GM12872 (cell line): Measurements from ENCODE around the gene MARS1.

Experiments
- CTCF ChIP-seq: IDR thresholded peaks from 3 replicates; pipeline ENCODE4 v1.5.1; 2011; ENCODE audit warnings: low read depth, mild to moderate bottlenecking, low read length, moderate library complexity; ENCODE audit not compliant: insufficient read depth

Gene MARS1

DNA sequence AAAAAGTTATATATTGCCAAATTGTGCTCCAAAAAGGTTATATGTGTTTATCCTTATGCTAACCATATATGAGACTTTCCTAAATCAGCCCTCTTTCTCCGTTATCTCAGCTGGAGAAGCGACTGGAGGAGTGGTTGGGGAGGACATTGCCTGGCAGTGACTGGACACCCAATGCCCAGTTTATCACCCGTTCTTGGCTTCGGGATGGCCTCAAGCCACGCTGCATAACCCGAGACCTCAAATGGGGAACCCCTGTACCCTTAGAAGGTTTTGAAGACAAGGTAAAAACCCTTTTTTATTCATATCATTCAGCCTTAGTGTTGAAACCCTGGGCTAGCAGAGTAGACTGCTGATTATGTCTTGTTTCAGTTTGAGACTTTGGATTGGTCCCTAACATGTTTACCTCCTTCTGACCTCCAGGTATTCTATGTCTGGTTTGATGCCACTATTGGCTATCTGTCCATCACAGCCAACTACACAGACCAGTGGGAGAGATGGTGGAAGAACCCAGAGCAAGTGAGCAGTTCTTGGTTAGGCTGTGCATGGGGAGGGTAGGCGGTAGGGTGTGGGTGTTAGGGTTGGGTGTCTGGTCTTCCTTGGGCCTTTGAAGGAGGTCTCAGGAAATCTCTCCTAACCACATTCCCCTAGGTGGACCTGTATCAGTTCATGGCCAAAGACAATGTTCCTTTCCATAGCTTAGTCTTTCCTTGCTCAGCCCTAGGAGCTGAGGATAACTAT lies 23.9 kb downstream of the MARS1 start:
- no peak for TF ChIP-seq CTCF

DNA sequence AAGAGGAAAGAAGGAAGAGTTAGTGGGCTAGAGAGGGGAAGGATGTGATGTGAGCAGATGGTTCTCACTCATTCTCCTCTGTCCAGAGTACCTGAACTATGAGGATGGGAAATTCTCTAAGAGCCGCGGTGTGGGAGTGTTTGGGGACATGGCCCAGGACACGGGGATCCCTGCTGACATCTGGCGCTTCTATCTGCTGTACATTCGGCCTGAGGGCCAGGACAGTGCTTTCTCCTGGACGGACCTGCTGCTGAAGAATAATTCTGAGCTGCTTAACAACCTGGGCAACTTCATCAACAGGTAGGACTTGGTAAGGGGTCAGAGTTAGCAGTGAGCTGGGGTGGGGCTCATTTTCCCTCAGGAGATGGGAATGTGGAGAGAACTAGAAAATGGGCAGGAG lies 24.8 kb downstream of the MARS1 start:
- no peak for TF ChIP-seq CTCF

DNA sequence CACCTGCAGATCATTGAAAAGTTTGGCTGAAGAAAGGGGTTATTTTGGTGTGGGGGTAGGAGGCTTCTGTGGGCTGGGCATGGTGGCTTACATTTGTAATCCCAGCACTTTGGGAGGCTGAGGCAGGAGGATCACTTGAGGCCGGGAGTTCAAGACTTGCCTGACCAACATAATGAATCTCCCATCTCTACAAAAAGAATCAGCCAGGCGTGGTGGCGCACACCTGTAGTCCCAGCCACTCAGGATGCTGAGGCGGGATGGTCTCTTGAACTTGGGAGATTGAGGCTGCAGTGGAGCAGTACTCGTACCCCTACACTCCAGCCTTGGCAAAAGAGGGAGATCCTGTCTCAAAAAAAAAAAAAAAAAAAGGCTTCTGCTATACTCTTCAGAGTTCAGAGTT lies 25.4 kb downstream of the MARS1 start:
- no peak for TF ChIP-seq CTCF

- no peak for TF ChIP-seq CTCF
Measured at GRCh38 chr12:57514720-57515407, 27.0 kb downstream of the MARS1 start.

GRCh38 chr12:57515408-57515933 lies 27.6 kb downstream of the MARS1 start:
- no peak for TF ChIP-seq CTCF

DNA sequence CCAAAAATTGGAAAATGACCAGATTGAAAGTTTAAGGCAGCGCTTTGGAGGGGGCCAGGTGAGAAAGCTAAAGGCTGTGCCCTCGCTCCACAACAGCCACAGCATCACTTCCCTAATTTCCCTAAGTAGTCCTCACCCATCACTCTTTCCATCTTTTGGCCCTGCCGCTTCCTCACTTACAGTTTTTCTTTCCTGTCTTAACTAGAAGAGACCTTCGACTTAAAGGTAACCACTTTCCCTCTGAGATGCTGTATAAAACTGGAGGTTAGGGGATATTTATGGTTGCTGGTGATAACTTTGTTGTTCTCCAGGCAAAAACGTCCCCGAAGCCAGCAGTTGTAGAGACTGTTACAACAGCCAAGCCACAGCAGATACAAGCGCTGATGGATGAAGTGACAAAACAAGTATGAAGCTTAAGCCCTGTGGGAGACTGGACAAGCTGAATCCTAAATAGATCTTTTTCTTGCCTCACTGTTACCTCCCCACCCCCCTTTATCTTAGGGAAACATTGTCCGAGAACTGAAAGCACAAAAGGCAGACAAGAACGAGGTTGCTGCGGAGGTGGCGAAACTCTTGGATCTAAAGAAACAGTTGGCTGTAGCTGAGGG lies 28.2 kb downstream of the MARS1 start:
- TF ChIP-seq CTCF = no peak

DNA sequence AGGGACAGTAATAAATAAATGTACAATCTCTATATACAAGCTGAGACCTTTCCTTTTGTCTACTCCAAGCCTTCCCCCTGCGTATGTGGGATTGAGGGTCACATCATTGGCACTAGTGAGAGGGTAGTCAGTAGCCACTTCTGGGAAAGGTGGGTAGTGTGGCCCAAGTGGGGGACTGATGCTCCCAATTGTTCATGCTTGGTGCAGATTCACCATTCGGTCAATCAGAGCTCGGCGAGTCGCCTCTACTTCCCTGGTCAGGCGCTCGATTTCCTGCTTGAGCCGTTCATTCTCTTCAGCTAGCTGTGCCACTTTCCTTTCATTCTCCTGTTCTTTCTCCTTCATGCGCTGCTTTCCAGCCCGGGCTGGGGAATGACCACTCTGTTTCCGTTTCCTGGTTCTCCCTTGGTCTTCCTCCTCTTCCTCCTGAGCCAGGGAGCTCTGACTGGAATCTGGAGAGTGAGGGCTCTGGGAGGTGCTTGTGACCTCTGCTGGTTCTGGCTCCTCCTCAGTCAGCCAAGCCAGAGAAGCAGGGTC lies 28.8 kb downstream of the MARS1 start:
- no peak for TF ChIP-seq CTCF
